Measurements from ENCODE around the gene ABHD8. TPM values are rescaled to one million over a fixed set of nuclear protein-coding genes. Genes with fewer than 3 reads are reported as not detected.

The ABHD8 gene
- total and polyA plus RNA-seq, 2 experiments from 2014 or later = 8.7 to 19.1 TPM

GRCh38 chr19:17328517-17329365, 25.5 kb upstream of the ABHD8 start:
- H3K9me2 ChIP-seq (ENCODE audit: insufficient read depth) = no peaks in the 10 kb centered on the region
- 90 to 100% methylated on average over 1 to 94 of the region's 94 CpGs for WGBS, 2 experiments (ENCODE audit: low coverage in 1 of 2, low lambda C conversion rate in 2 of 2, missing lambda C conversion rate in 2 of 2)
- H4K20me1 ChIP-seq (ENCODE audit: insufficient read depth) = no peaks in the 10 kb centered on the region
- in situ Hi-C loops (cut with MboI) = no loop called here
- no peak overlapping the region for H3K27ac ChIP-seq
- H3F3A ChIP-seq (ENCODE audit: insufficient read depth) = 0 out of 2 replicates have a peak, but pooled peaks cover 12% of the 10 kb centered on the region
- H3K27me3 ChIP-seq (replicated peaks; ENCODE audit: insufficient read depth) = no peaks in the 10 kb centered on the region
- TF ChIP-seq EZH2phosphoT487 (IDR thresholded peaks at IDR 0.05; ENCODE audit: insufficient read depth, low read depth) = no peak
- TF ChIP-seq EZH2 (IDR thresholded peaks at IDR 0.05; ENCODE audit: insufficient read depth, poor library complexity, severe bottlenecking) = no peak
- DNase-seq = no peak
- no peak overlapping the region for H3K4me3 ChIP-seq
- H3K4me2 ChIP-seq (ENCODE audit: unreplicated experiment) = no peak overlapping the region
- H2AFZ ChIP-seq = no peak overlapping the region
- H3K79me2 ChIP-seq (ENCODE audit: insufficient read depth) = no peaks in the 10 kb centered on the region
- H3K9ac ChIP-seq = no peak overlapping the region
- H3K4me1 ChIP-seq (ENCODE audit: insufficient read depth) = no peaks in the 10 kb centered on the region
- H3K9me3 ChIP-seq (ENCODE audit: low read depth) = no peaks in the 10 kb centered on the region
- H3K36me3 ChIP-seq (ENCODE audit: low read depth) = no peaks in the 10 kb centered on the region

- 77 to 94% methylated on average over 34 to 64 of the region's 64 CpGs for WGBS, 2 experiments (ENCODE audit: low coverage in 1 of 2, low lambda C conversion rate in 2 of 2, missing lambda C conversion rate in 2 of 2)
- no peak for TF ChIP-seq EZH2 (IDR thresholded peaks at IDR 0.05; ENCODE audit: insufficient read depth, poor library complexity, severe bottlenecking)
- TF ChIP-seq EZH2phosphoT487 (IDR thresholded peaks at IDR 0.05; ENCODE audit: insufficient read depth, low read depth) = no peak
- H3K9me3 ChIP-seq (ENCODE audit: low read depth) = no peaks in the 10 kb centered on the region
- in situ Hi-C loops (cut with MboI) = no loop called here
- no peaks in the 10 kb centered on the region for H3K36me3 ChIP-seq (ENCODE audit: low read depth)
- 0 out of 2 replicates have a peak, but pooled peaks cover 12% of the 10 kb centered on the region for H3F3A ChIP-seq (ENCODE audit: insufficient read depth)
- no peak overlapping the region for H3K9ac ChIP-seq
- H3K27me3 ChIP-seq (replicated peaks; ENCODE audit: insufficient read depth) = no peaks in the 10 kb centered on the region
- H3K9me2 ChIP-seq (ENCODE audit: insufficient read depth) = no peaks in the 10 kb centered on the region
- no peak for DNase-seq
- no peak overlapping the region for H2AFZ ChIP-seq
- H4K20me1 ChIP-seq (ENCODE audit: insufficient read depth) = no peaks in the 10 kb centered on the region
- H3K4me2 ChIP-seq (ENCODE audit: unreplicated experiment) = no peak overlapping the region
- H3K79me2 ChIP-seq (ENCODE audit: insufficient read depth) = no peaks in the 10 kb centered on the region
- no peaks in the 10 kb centered on the region for H3K4me1 ChIP-seq (ENCODE audit: insufficient read depth)
- H3K4me3 ChIP-seq = no peak overlapping the region
- no peak overlapping the region for H3K27ac ChIP-seq
Observed at GRCh38 chr19:17327654-17328516, 24.7 kb upstream of the ABHD8 start.

- Histone ChIP-seq H3K4me3 (no peak overlapping the region), H3K9ac (no peak overlapping the region), H2AFZ (no peak overlapping the region), H3K27ac (no peak overlapping the region), H3K9me3 (ENCODE audit: low read depth) (no peaks in the 10 kb centered on the region), H3F3A (ENCODE audit: insufficient read depth) (0 out of 2 replicates have a peak, but pooled peaks cover 12% of the 10 kb centered on the region), H3K27me3 (replicated peaks; ENCODE audit: insufficient read depth) (no peaks in the 10 kb centered on the region), H3K4me2 (ENCODE audit: unreplicated experiment) (no peak overlapping the region), H4K20me1 (ENCODE audit: insufficient read depth) (no peaks in the 10 kb centered on the region), H3K9me2 (ENCODE audit: insufficient read depth) (no peaks in the 10 kb centered on the region), H3K4me1 (ENCODE audit: insufficient read depth) (no peaks in the 10 kb centered on the region), H3K79me2 (ENCODE audit: insufficient read depth) (no peaks in the 10 kb centered on the region), H3K36me3 (ENCODE audit: low read depth) (no peaks in the 10 kb centered on the region)
- 93% methylated on average over 26 to 27 of the region's 27 CpGs for WGBS, 2 experiments (ENCODE audit: low coverage in 1 of 2, low lambda C conversion rate in 2 of 2, missing lambda C conversion rate in 2 of 2)
- no peak for DNase-seq
- no peak for TF ChIP-seq EZH2phosphoT487 (IDR thresholded peaks at IDR 0.05; ENCODE audit: insufficient read depth, low read depth)
- no peak for TF ChIP-seq EZH2 (IDR thresholded peaks at IDR 0.05; ENCODE audit: insufficient read depth, poor library complexity, severe bottlenecking)
- in situ Hi-C loops (cut with MboI) = no loop called here
Observed at GRCh38 chr19:17327068-17327653, 23.9 kb upstream of the ABHD8 start.

- Histone ChIP-seq H4K20me1 (ENCODE audit: insufficient read depth) (no peaks in the 10 kb centered on the region), H3K9me2 (ENCODE audit: insufficient read depth) (no peaks in the 10 kb centered on the region), H3F3A (ENCODE audit: insufficient read depth) (0 out of 2 replicates have a peak, but pooled peaks cover 12% of the 10 kb centered on the region), H3K36me3 (ENCODE audit: low read depth) (no peaks in the 10 kb centered on the region), H3K27me3 (replicated peaks; ENCODE audit: insufficient read depth) (no peaks in the 10 kb centered on the region), H3K27ac (no peak overlapping the region), H3K4me1 (ENCODE audit: insufficient read depth) (no peaks in the 10 kb centered on the region), H3K9me3 (ENCODE audit: low read depth) (no peaks in the 10 kb centered on the region), H3K79me2 (ENCODE audit: insufficient read depth) (no peaks in the 10 kb centered on the region), H3K4me3 (no peak overlapping the region), H2AFZ (no peak overlapping the region), H3K9ac (no peak overlapping the region), H3K4me2 (ENCODE audit: unreplicated experiment) (no peak overlapping the region)
- no peak for DNase-seq
- TF ChIP-seq EZH2 (IDR thresholded peaks at IDR 0.05; ENCODE audit: insufficient read depth, poor library complexity, severe bottlenecking) (no peak), EZH2phosphoT487 (IDR thresholded peaks at IDR 0.05; ENCODE audit: insufficient read depth, low read depth) (no peak)
- in situ Hi-C loops (cut with MboI) = no loop called here
- 85% methylated on average over 11 of the region's 11 CpGs for WGBS, 2 experiments (ENCODE audit: low coverage in 1 of 2, low lambda C conversion rate in 2 of 2, missing lambda C conversion rate in 2 of 2)
Observed at GRCh38 chr19:17326595-17326966, 23.4 kb upstream of the ABHD8 start.

Data from GM23248 (cell line).